ENCODE measurements around the gene UVRAG.

GRCh38 chr11:75782540-75783263 lies 32.3 kb upstream of the UVRAG start:
- no peak for TF ChIP-seq ZNF629 (tag by site-specific recombination; IDR thresholded peaks at IDR 0.05)
- no peak for TF ChIP-seq HOXA7 (CRISPR knock-in tag; IDR thresholded peaks at IDR 0.05; ENCODE audit: borderline replicate concordance)
- no peak for TF ChIP-seq REST (tag by site-specific recombination; IDR thresholded peaks at IDR 0.05)
- no peak for TF ChIP-seq CTCF (tag by site-specific recombination; IDR thresholded peaks at IDR 0.05)
- TF ChIP-seq ZNF274 (IDR thresholded peaks at IDR 0.05; ENCODE audit: low read length), result no peak
- TF ChIP-seq ZNF274 (tag by site-specific recombination; IDR thresholded peaks at IDR 0.05; ENCODE audit: borderline replicate concordance), result no peak
- TF ChIP-seq ZNF18 (tag by site-specific recombination; IDR thresholded peaks at IDR 0.05), result no peak
- no peak for TF ChIP-seq ZBTB26 (tag by site-specific recombination; optimal IDR thresholded peaks at IDR 0.05)
- TF ChIP-seq ZNF664 (tag by site-specific recombination; IDR thresholded peaks at IDR 0.05), result no peak
- no peak for TF ChIP-seq ZNF2 (tag by site-specific recombination; IDR thresholded peaks at IDR 0.05)
- TF ChIP-seq HIC1 (tag by site-specific recombination; IDR thresholded peaks at IDR 0.05), result no peak
- TF ChIP-seq ZNF19 (tag by site-specific recombination; IDR thresholded peaks at IDR 0.05; ENCODE audit: low read depth), result no peak
- TF ChIP-seq YY1 (tag by site-specific recombination; IDR thresholded peaks at IDR 0.05), result no peak

Data from HEK293 (cell line).